HTERT RPE-1 (cell line): ENCODE data around the gene RAB27B.
"Not testable (repeated sequence)": the region's sequence is repeated elsewhere in the genome, so short reads cannot be mapped to it uniquely, and the experiment has no call there.

Experiments used
- in situ Hi-C: fragments of 300-500 bp; cut with MboI; formaldehyde crosslinking; loops from 4 replicates; pipeline ENCODE4 v1.14.3; 2020; ENCODE audit warnings: low sequenced_read_pairs

RAB27B gene

DNA sequence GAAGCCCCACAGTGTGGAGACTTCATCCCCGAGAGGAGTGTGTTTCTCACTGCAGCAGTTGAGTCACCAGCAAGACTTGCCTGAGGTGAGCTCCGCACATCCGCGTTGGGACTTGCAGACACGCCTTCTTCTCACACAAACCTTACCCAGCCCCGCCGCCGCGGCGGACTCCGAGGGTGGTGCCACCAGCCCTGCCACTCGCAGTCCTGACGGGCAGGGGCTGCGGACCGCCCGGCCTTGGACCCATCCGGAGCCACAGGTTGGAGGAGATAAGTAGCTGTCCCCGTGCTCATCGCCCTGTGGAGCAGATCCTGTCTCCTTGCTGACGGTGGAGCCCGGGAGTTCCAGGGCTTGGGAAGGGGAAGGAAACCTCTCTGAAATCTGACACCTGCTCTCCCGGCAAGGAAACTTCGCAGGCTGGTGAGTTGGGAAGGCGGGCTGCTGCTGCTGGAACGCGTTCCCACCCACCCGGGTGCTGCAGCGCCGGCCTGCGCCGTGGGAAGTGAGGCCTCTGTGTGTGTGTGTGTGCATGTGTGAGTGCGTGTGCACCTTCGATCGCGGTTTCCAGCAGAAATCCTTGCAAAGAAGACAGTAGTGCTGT, at the start of gene RAB27B:
RAB27B (plus strand) TSS at position 197 of the 601 bp plus-strand sequence. CDS start 49,109 bp downstream, outside the sequence.
- in situ Hi-C loops = no loop called here

GRCh38 chr18:54780285-54780861, 47.9 kb upstream of the RAB27B start:
- in situ Hi-C loops = no loop called here

DNA sequence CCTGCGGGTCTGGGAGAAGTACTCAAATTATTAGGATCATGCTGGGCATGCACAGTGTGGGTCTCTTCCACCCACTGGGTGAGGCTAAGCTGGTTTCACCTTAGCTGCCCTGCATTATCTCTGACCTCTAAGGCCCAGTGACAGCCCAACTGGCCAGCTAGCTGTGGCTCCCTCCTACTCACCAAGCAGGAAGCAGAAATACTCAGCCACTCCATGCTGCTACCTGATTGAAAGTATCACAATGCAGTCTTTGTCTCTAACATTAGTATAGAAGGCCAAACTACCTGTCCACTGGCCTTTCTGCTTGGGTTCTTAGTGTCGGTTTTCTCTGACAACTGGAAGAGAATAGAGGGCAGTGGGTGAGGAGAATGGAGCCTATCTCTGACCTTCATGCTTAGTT, 47.3 kb upstream of the RAB27B start:
- in situ Hi-C loops = no loop called here

DNA sequence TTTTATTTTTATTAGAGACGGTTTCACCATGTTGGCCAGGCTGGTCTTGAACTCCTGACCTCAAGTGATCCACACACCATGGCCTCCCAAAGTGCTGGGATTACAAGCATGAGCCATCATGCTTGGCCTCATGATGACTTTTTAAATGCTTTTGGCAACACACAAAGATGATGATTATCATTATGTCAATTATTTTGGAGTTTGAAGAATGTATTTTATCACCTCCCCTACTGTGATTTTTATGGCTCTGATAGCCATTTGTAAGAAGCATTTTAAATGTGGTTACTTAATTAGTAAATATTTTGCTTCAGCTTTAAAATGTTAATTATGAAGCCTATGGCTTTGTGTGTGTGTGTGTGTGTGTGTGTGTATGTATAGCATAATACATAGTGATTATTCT, 45.1 kb upstream of the RAB27B start:
- in situ Hi-C loops = no loop called here

DNA sequence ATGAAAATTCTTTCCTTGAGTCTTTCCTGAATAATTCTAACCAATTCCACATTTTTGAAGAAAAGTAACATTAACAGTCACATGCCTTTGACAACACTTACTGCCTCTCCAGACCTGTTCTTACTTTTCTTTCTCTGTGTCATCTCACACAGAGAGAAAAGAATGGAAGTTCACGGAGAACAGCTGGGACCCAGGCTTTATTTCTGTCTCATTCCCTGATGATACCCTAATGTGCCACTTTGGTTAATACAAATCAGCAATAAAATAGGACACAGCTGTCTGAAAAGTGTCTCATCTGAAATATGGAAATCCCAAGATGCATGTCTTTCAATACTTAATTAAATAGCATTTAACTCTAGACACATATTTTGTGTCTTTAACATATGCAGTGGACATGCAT, 42.1 kb upstream of the RAB27B start:
- in situ Hi-C loops = no loop called here

GRCh38 chr18:54787121-54787520, 41.2 kb upstream of the RAB27B start:
- in situ Hi-C loops = no loop called here

GRCh38 chr18:54787616-54788015, 40.7 kb upstream of the RAB27B start:
- in situ Hi-C loops = no loop called here

DNA sequence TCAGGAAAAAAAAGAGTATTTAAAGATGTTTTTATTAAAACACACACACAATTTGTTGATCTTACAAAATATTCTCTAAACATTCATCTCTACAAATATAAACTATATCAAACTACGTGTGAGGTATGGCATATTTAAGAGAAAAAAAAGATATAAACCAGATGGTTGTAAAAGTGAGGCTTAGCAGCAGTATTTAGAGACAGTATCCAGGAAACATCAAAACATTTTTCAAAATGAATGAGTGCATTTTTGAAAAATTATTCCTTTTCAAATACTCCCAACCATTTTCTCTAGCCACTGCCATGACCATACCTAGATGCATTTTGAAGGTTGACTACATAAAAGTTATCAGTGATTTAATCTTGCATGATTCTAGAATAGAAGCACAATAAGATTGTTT, 38.2 kb upstream of the RAB27B start:
- in situ Hi-C loops = no loop called here

- in situ Hi-C loops = no loop called here
Observed at GRCh38 chr18:54791657-54792056, 36.6 kb upstream of the RAB27B start.

GRCh38 chr18:54792079-54792478, 36.2 kb upstream of the RAB27B start:
- in situ Hi-C loops = no loop called here

DNA sequence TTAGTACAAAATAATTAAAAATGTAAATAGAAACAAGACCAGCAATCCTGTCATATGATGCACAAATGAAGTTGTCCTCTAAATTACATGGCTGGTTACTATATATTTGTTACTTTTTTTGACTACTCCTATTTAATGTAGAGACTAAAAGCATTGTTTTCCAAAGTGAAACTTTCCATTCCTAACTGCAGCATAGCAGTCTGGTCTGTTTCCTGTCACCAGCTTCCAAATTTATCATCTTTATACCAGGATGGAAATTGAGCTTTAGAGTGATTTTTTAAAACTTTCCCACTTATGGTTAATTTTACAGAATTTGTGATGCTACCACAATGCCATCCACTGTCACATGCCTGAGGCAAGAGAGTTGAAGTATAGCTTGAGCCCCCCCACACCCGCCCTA, 33.5 kb upstream of the RAB27B start:
- in situ Hi-C loops = no loop called here

- in situ Hi-C loops = no loop called here
Observed at GRCh38 chr18:54798186-54798585, 30.1 kb upstream of the RAB27B start.

GRCh38 chr18:54801374-54801773, 26.9 kb upstream of the RAB27B start:
- in situ Hi-C loops = no loop called here

- in situ Hi-C loops = no loop called here
Observed at GRCh38 chr18:54802178-54802577, 26.1 kb upstream of the RAB27B start.

GRCh38 chr18:54802686-54803395, 25.4 kb upstream of the RAB27B start:
- in situ Hi-C loops = no loop called here

DNA sequence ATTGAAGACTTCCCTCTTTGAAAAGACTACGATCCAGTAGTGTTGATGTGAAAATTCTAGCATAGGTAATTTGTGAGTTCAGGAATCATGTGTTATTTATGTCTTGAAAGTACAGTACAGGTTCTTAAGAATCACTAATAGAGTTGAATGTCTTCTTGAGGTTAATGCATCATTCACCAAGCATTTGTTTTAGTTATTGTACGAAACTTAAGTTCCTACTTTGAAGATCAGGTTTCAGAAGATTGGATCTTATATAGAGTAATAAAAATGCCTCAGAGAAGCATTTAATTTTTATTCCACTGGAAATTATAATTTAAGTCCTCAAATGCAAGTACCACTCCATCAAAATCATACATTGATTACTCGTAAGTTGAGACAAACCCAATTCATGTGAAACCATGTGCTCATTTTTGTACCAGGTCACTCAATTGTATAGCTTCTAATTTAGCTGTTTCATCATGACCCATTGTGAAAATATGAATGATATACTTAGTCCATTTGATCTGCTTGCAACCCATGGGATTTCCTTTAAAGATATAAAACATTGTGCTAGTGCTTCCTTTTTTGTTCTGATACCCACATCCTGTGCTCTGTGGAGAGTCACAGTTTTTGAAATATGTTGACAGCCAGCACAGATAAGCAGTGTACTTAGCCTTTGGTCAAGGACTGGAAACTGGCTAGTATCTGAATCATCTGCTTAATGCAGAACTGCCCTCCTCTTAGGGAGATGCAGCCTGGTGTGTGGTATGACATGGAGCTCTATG, 22.5 kb upstream of the RAB27B start:
- in situ Hi-C loops = no loop called here

GRCh38 chr18:54806526-54806925, 21.8 kb upstream of the RAB27B start:
- in situ Hi-C loops = no loop called here

- in situ Hi-C loops = no loop called here
Observed at GRCh38 chr18:54807303-54807702, 21.0 kb upstream of the RAB27B start.

DNA sequence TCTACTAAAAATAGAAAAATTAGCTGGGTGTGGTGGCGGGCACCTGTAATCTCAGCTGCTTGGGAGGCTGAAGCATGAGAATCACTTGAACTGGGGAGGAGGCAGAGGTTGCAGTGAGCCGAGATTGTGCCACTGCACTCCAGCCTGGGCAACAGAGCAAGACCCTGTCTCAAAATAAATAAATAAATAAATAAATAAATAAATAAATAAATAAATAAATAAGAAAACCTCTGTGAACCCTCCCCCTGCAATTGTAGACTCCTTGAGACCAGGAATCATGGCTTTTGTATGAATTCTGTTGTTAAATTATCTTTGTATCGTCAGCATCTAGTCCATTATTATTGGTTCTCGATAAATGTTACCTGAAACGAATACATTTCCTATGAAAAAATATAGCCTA, 17.6 kb upstream of the RAB27B start:
- in situ Hi-C loops = not testable (repeated sequence)

DNA sequence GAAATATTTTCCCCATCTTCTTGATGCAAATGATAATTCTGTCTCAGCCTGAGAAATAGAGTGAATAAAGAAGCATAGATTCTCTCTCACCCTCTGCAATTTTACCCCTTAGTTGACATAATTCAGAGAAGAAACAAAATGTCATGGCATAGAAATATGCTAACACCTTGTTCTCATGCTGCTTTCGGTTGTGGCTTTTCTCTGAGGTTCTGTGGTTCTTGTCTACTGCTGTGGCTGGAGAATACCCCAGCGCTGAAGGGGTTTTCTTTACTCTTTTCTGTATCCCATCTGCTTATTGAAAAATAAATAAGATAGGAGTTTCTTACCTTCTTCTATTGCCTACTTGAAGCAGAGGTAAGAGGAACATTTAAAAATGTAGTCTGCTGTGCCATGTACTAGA, 15.4 kb upstream of the RAB27B start:
- in situ Hi-C loops = no loop called here

- in situ Hi-C loops = no loop called here
Observed at GRCh38 chr18:54813305-54813704, 15.0 kb upstream of the RAB27B start.
